T-helper 1 cell treated with Interleukin-12 subunit alpha and Interleukin-12 subunit beta and Interleukin-4 antibody, amounts not matched to agents 30 μg/mL and 1 μg/mL, for 36 hours (primary cell): ENCODE data around the gene TMEM273.

Experiments used
- H3K27ac Mint-ChIP-seq: one replicate; pipeline ENCODE4 v1.8.0; 2021; ENCODE audit warnings: mild to moderate bottlenecking, mixed read lengths
- H3K27me3 Mint-ChIP-seq: one replicate; pipeline ENCODE4 v1.8.0; 2021; ENCODE audit warnings: low read depth, mixed read lengths
- H3K36me3 Mint-ChIP-seq: one replicate; pipeline ENCODE4 v1.8.0; 2021; ENCODE audit warnings: low read depth, mixed read lengths
- H3K4me1 Mint-ChIP-seq: one replicate; pipeline ENCODE4 v1.8.0; 2021; ENCODE audit warnings: low read depth, mixed read lengths
- H3K4me3 Mint-ChIP-seq: one replicate; pipeline ENCODE4 v1.8.0; 2021; ENCODE audit warnings: mild to moderate bottlenecking, moderate library complexity, mixed read lengths
- H3K9me3 Mint-ChIP-seq: one replicate; pipeline ENCODE4 v1.8.0; 2021; ENCODE audit warnings: mixed read lengths

Gene TMEM273

GRCh38 chr10:49168171-49168540 lies 20.0 kb downstream of the TMEM273 start:
- H3K4me3 Mint-ChIP-seq, result no peak overlapping the region
- H3K36me3 Mint-ChIP-seq, result no peaks in the 10 kb centered on the region
- no peak overlapping the region for H3K27ac Mint-ChIP-seq
- H3K9me3 Mint-ChIP-seq, result no peaks in the 10 kb centered on the region
- H3K4me1 Mint-ChIP-seq, result peaks cover 14% of the 10 kb centered on the region
- H3K27me3 Mint-ChIP-seq, result peaks cover 7% of the 10 kb centered on the region

GRCh38 chr10:49167425-49168170 lies 20.6 kb downstream of the TMEM273 start:
- no peaks in the 10 kb centered on the region for H3K36me3 Mint-ChIP-seq

GRCh38 chr10:49166484-49167400 lies 21.4 kb downstream of the TMEM273 start:
- H3K9me3 Mint-ChIP-seq, result no peaks in the 10 kb centered on the region
- H3K36me3 Mint-ChIP-seq, result no peaks in the 10 kb centered on the region
- H3K27me3 Mint-ChIP-seq, result peaks cover 11% of the 10 kb centered on the region
- no peak overlapping the region for H3K27ac Mint-ChIP-seq
- no peak overlapping the region for H3K4me3 Mint-ChIP-seq
- H3K4me1 Mint-ChIP-seq, result peaks cover 17% of the 10 kb centered on the region

More at GRCh38 chr10:49167425-49168170, 20.6 kb downstream of the TMEM273 start:
- H3K9me3 Mint-ChIP-seq, result no peaks in the 10 kb centered on the region
- H3K4me1 Mint-ChIP-seq, result peaks cover 14% of the 10 kb centered on the region
- H3K27ac Mint-ChIP-seq, result no peak overlapping the region
- H3K27me3 Mint-ChIP-seq, result peaks cover 7% of the 10 kb centered on the region
- no peak overlapping the region for H3K4me3 Mint-ChIP-seq

- peaks cover 12% of the 10 kb centered on the region for H3K27me3 Mint-ChIP-seq
- H3K36me3 Mint-ChIP-seq, result no peaks in the 10 kb centered on the region
- H3K4me1 Mint-ChIP-seq, result peaks cover 18% of the 10 kb centered on the region
- no peak overlapping the region for H3K27ac Mint-ChIP-seq
- H3K4me3 Mint-ChIP-seq, result no peak overlapping the region
- no peaks in the 10 kb centered on the region for H3K9me3 Mint-ChIP-seq
Observed at GRCh38 chr10:49165821-49166483, 22.2 kb downstream of the TMEM273 start.

GRCh38 chr10:49165259-49165658 lies 22.9 kb downstream of the TMEM273 start:
- Mint-ChIP-seq H3K9me3 (no peaks in the 10 kb centered on the region), H3K27me3 (peaks cover 10% of the 10 kb centered on the region), H3K27ac (no peak overlapping the region), H3K4me3 (no peak overlapping the region), H3K36me3 (no peaks in the 10 kb centered on the region), H3K4me1 (peaks cover 18% of the 10 kb centered on the region)

GRCh38 chr10:49164559-49165188 lies 23.5 kb downstream of the TMEM273 start:
- no peaks in the 10 kb centered on the region for H3K36me3 Mint-ChIP-seq
- H3K9me3 Mint-ChIP-seq, result no peaks in the 10 kb centered on the region
- peak overlapping the region; percentile 13 for H3K27ac Mint-ChIP-seq
- H3K27me3 Mint-ChIP-seq, result peaks cover 9% of the 10 kb centered on the region
- H3K4me1 Mint-ChIP-seq, result peaks cover 18% of the 10 kb centered on the region
- no peak overlapping the region for H3K4me3 Mint-ChIP-seq

GRCh38 chr10:49163741-49164140 lies 24.4 kb downstream of the TMEM273 start:
- no peak overlapping the region for H3K27ac Mint-ChIP-seq
- peaks cover 18% of the 10 kb centered on the region for H3K4me1 Mint-ChIP-seq
- H3K27me3 Mint-ChIP-seq, result peaks cover 9% of the 10 kb centered on the region
- no peak overlapping the region for H3K4me3 Mint-ChIP-seq
- no peaks in the 10 kb centered on the region for H3K36me3 Mint-ChIP-seq
- no peaks in the 10 kb centered on the region for H3K9me3 Mint-ChIP-seq

- Mint-ChIP-seq H3K27ac (no peak overlapping the region), H3K4me1 (peaks cover 15% of the 10 kb centered on the region), H3K27me3 (peaks cover 6% of the 10 kb centered on the region), H3K4me3 (no peak overlapping the region), H3K36me3 (no peaks in the 10 kb centered on the region), H3K9me3 (no peaks in the 10 kb centered on the region)
Observed at GRCh38 chr10:49162761-49163310, 25.4 kb downstream of the TMEM273 start.

GRCh38 chr10:49162063-49162462 lies 26.1 kb downstream of the TMEM273 start:
- H3K27me3 Mint-ChIP-seq, result peaks cover 10% of the 10 kb centered on the region
- peaks cover 20% of the 10 kb centered on the region for H3K4me1 Mint-ChIP-seq
- H3K36me3 Mint-ChIP-seq, result no peaks in the 10 kb centered on the region
- no peak overlapping the region for H3K4me3 Mint-ChIP-seq
- H3K27ac Mint-ChIP-seq, result no peak overlapping the region
- no peaks in the 10 kb centered on the region for H3K9me3 Mint-ChIP-seq

GRCh38 chr10:49161411-49161997 lies 26.7 kb downstream of the TMEM273 start:
- Mint-ChIP-seq H3K27ac (no peak overlapping the region), H3K9me3 (no peaks in the 10 kb centered on the region), H3K36me3 (no peaks in the 10 kb centered on the region), H3K4me3 (no peak overlapping the region), H3K4me1 (peaks cover 21% of the 10 kb centered on the region), H3K27me3 (peaks cover 10% of the 10 kb centered on the region)

- Mint-ChIP-seq H3K27ac (no peak overlapping the region), H3K27me3 (peaks cover 10% of the 10 kb centered on the region), H3K9me3 (no peaks in the 10 kb centered on the region), H3K4me3 (no peak overlapping the region), H3K36me3 (no peaks in the 10 kb centered on the region), H3K4me1 (peaks cover 21% of the 10 kb centered on the region)
Observed at GRCh38 chr10:49160814-49161213, 27.4 kb downstream of the TMEM273 start.

GRCh38 chr10:49160110-49160509 lies 28.1 kb downstream of the TMEM273 start:
- no peaks in the 10 kb centered on the region for H3K36me3 Mint-ChIP-seq
- no peaks in the 10 kb centered on the region for H3K9me3 Mint-ChIP-seq
- no peak overlapping the region for H3K4me3 Mint-ChIP-seq
- peaks cover 21% of the 10 kb centered on the region for H3K4me1 Mint-ChIP-seq
- peaks cover 10% of the 10 kb centered on the region for H3K27me3 Mint-ChIP-seq
- no peak overlapping the region for H3K27ac Mint-ChIP-seq

- Mint-ChIP-seq H3K27me3 (peaks cover 10% of the 10 kb centered on the region), H3K9me3 (no peaks in the 10 kb centered on the region), H3K27ac (no peak overlapping the region), H3K4me3 (no peak overlapping the region), H3K36me3 (no peaks in the 10 kb centered on the region), H3K4me1 (peaks cover 16% of the 10 kb centered on the region)
Observed at GRCh38 chr10:49158915-49159314, 29.3 kb downstream of the TMEM273 start.

- H3K9me3 Mint-ChIP-seq, result no peaks in the 10 kb centered on the region
- peaks cover 10% of the 10 kb centered on the region for H3K27me3 Mint-ChIP-seq
- H3K4me1 Mint-ChIP-seq, result peaks cover 16% of the 10 kb centered on the region
- H3K27ac Mint-ChIP-seq, result no peak overlapping the region
- no peaks in the 10 kb centered on the region for H3K36me3 Mint-ChIP-seq
- H3K4me3 Mint-ChIP-seq, result no peak overlapping the region
Observed at GRCh38 chr10:49158404-49158803, 29.8 kb downstream of the TMEM273 start.
